ENCODE data around the gene EZH1. TPM values are rescaled to one million over a fixed set of nuclear protein-coding genes. Genes with fewer than 3 reads are reported as not detected.

Gene EZH1
- total RNA-seq, 1 experiment from 2014 or later: 22.8 TPM

GRCh38 chr17:42706732-42707131, 38.1 kb downstream of the EZH1 start:
- intact Hi-C loops (cut with micrococcal nuclease; ENCODE audit: unreplicated experiment): no loop called here
- Histone ChIP-seq H2AFZ (no peak overlapping the region), H3K79me2 (ENCODE audit: low read depth) (no peaks in the 10 kb centered on the region), H3K36me3 (ENCODE audit: low read depth) (no peaks in the 10 kb centered on the region), H3K4me2 (no peak overlapping the region), H3F3A (ENCODE audit: insufficient read depth, low read depth) (no peaks in the 10 kb centered on the region; the same call in 1 of the 2 replicates), H3K4me1 (replicated peaks; ENCODE audit: insufficient read depth) (no peaks in the 10 kb centered on the region), H3K27me3 (ENCODE audit: insufficient read depth, low read depth) (no peaks in the 10 kb centered on the region), H3K4me3 (no peak overlapping the region), H3K9me3 (ENCODE audit: insufficient read depth, low read depth) (no peaks in the 10 kb centered on the region), H3K27ac (no peak overlapping the region), H4K20me1 (ENCODE audit: insufficient read depth) (no peaks in the 10 kb centered on the region), H3K9me2 (ENCODE audit: insufficient read depth) (no peaks in the 10 kb centered on the region)
- ChIA-PET CTCF (interaction anchor here (0.7 kb wide), 1 partner anchor 232 kb away, joined by 3 read pairs; no protein-coding TSS in a partner anchor), POLR2A (ENCODE audit: unreplicated experiment) (no interaction called here)
- DNase-seq: no peak
- no peak for TF ChIP-seq EZH2 (IDR thresholded peaks at IDR 0.05; ENCODE audit: low read depth)
- TF ChIP-seq CTCF (conservative IDR thresholded peaks at IDR 0.05): no peak
- no TSS peak for BruUV-seq (replicated peaks)

- TF ChIP-seq EZH2 (IDR thresholded peaks at IDR 0.05; ENCODE audit: low read depth) (no peak), CTCF (conservative IDR thresholded peaks at IDR 0.05) (no peak)
- Histone ChIP-seq H2AFZ (no peak overlapping the region), H3K27me3 (ENCODE audit: insufficient read depth, low read depth) (no peaks in the 10 kb centered on the region), H3K4me1 (replicated peaks; ENCODE audit: insufficient read depth) (no peaks in the 10 kb centered on the region), H4K20me1 (ENCODE audit: insufficient read depth) (no peaks in the 10 kb centered on the region), H3K4me3 (no peak overlapping the region), H3K79me2 (ENCODE audit: low read depth) (no peaks in the 10 kb centered on the region), H3K9me3 (ENCODE audit: insufficient read depth, low read depth) (no peaks in the 10 kb centered on the region), H3K4me2 (no peak overlapping the region), H3K36me3 (ENCODE audit: low read depth) (no peaks in the 10 kb centered on the region), H3K27ac (no peak overlapping the region), H3F3A (ENCODE audit: insufficient read depth, low read depth) (no peaks in the 10 kb centered on the region; the same call in 1 of the 2 replicates), H3K9me2 (ENCODE audit: insufficient read depth) (no peaks in the 10 kb centered on the region)
- no peak for DNase-seq
- intact Hi-C loops (cut with micrococcal nuclease; ENCODE audit: unreplicated experiment): no loop called here
- POLR2A ChIA-PET (ENCODE audit: unreplicated experiment): no interaction called here
- no TSS peak for BruUV-seq (replicated peaks)
- CTCF ChIA-PET: no interaction called here
These were observed 39.9 kb downstream of the EZH1 start for GRCh38 chr17:42704837-42705494.

- H3K79me2 ChIP-seq (ENCODE audit: low read depth): no peaks in the 10 kb centered on the region
- H3K4me1 ChIP-seq (replicated peaks; ENCODE audit: insufficient read depth): no peaks in the 10 kb centered on the region
- POLR2A ChIA-PET (ENCODE audit: unreplicated experiment): interaction anchor here (0.5 kb wide), 1 partner anchor 156 kb away, joined by 3 read pairs; no protein-coding TSS in a partner anchor
- TF ChIP-seq EZH2 (IDR thresholded peaks at IDR 0.05; ENCODE audit: low read depth) (no peak), CTCF (conservative IDR thresholded peaks at IDR 0.05) (no peak)
- H3K9me2 ChIP-seq (ENCODE audit: insufficient read depth): no peaks in the 10 kb centered on the region
- DNase-seq: no peak
- CTCF ChIA-PET: interaction anchor here (0.6 kb wide), 1 partner anchor 126 kb away, joined by 6 read pairs; no protein-coding TSS in a partner anchor
- no peak overlapping the region for H3K4me2 ChIP-seq
- no peak overlapping the region for H2AFZ ChIP-seq
- H3K4me3 ChIP-seq: no peak overlapping the region
- H4K20me1 ChIP-seq (ENCODE audit: insufficient read depth): no peaks in the 10 kb centered on the region
- no peaks in the 10 kb centered on the region; the same call in 1 of the 2 replicates for H3F3A ChIP-seq (ENCODE audit: insufficient read depth, low read depth)
- no TSS peak for BruUV-seq (replicated peaks)
- H3K36me3 ChIP-seq (ENCODE audit: low read depth): no peaks in the 10 kb centered on the region
- intact Hi-C loops (cut with micrococcal nuclease; ENCODE audit: unreplicated experiment): no loop called here
- H3K27ac ChIP-seq: no peak overlapping the region
- H3K27me3 ChIP-seq (ENCODE audit: insufficient read depth, low read depth): no peaks in the 10 kb centered on the region
- H3K9me3 ChIP-seq (ENCODE audit: insufficient read depth, low read depth): no peaks in the 10 kb centered on the region
These were observed 40.4 kb downstream of the EZH1 start for GRCh38 chr17:42704490-42704836.

All from PC-9 (cell line).